HCT116 (cell line): ENCODE results near the gene FOXF1. TPM values are rescaled to one million over a fixed set of nuclear protein-coding genes. Genes with fewer than 3 reads are reported as not detected.

Experiments
- ATAC-seq: fragments of 200-7000 bp; cut with Tn5 transposase; 2 replicates; pipeline ENCODE4 v1.9.1; 2020; ENCODE audit warnings: mild to moderate bottlenecking, moderate library complexity
- BruUV-seq: library from RNA; stranded (reverse); fragments of 400-500 nt; replicated peaks from 2 replicates; lab custom pipeline; 2021; lab: Mats Ljungman, UMichigan
- CTCF ChIA-PET: fragments of 300-600 bp; sonication (Branson Sonifier 250); formaldehyde crosslinking; loops from one replicate; lab custom pipeline; 2021; ENCODE audit warnings: antibody characterized with exemption; lab: Charles Lee
- POLR2A ChIA-PET: fragments of 300-600, 350-600 bp; sonication (Branson Sonifier 250); formaldehyde crosslinking; loops from one replicate; lab custom pipeline; 2021; ENCODE audit warnings: antibody characterized with exemption; lab: Charles Lee
- RAD21 ChIA-PET, 2 experiments: fragments of 300-600 bp; sonication (Branson Sonifier 250); formaldehyde crosslinking; loops; one replicate each; lab custom pipeline; 2023; ENCODE audit warnings: low total read pairs in 2 of 2; ENCODE audit not compliant: uncharacterized antibody in 2 of 2, unreplicated experiment in 2 of 2, low non-redundant PET in 1 of 2; lab: Charles Lee
- DNase-seq: peaks from one replicate; pipeline ENCODE4 v3.0.0-alpha.2; 2010; ENCODE audit warnings: low read depth, low spot score
- H2AFZ ChIP-seq: fragments of 200-600 bp; shearing (Covaris generic), sonication (generic); 2 replicates; pipeline ENCODE4 v1.6.1; 2017; ENCODE audit warnings: low read depth, mixed run types, mixed read lengths, antibody characterized with exemption, low read length; ENCODE audit not compliant: poor library complexity, severe bottlenecking
- H3K27ac ChIP-seq: 2 replicates; pipeline ENCODE4 v1.5.1; 2012; ENCODE audit warnings: low read depth, low read length
- H3K27me3 ChIP-seq: fragments of 200-600 bp; sonication (generic); 2 replicates; pipeline ENCODE4 v1.6.1; 2016; ENCODE audit warnings: mixed run types, low read length, mixed read lengths; ENCODE audit not compliant: insufficient read depth
- H3K36me3 ChIP-seq, 2 experiments: fragments of 200-500 bp in 1 of 2; fragments of 200-600 bp in 1 of 2; sonication (Bioruptor generic) in 1 of 2; sonication (generic) in 1 of 2; 2 replicates each; pipeline versions ENCODE4 v1.5.1 to v1.6.1; 2014 to 2016; ENCODE audit warnings: low read length in 2 of 2, inconsistent platforms in 1 of 2, mixed read lengths in 1 of 2, mixed run types in 1 of 2; ENCODE audit not compliant: insufficient read depth in 2 of 2, control insufficient read depth in 1 of 2
- H3K4me1 ChIP-seq, 2 experiments: fragments of 200-600 bp in 1 of 2; sonication (generic) in 1 of 2; 2 replicates each; pipeline versions ENCODE4 v1.5.1 to v1.6.1; 2012 to 2017; ENCODE audit warnings: low read length in 2 of 2, inconsistent platforms in 1 of 2, mild to moderate bottlenecking in 1 of 2, mixed read lengths in 1 of 2, mixed run types in 1 of 2, moderate library complexity in 1 of 2; ENCODE audit not compliant: insufficient read depth in 2 of 2, control insufficient read depth in 1 of 2
- H3K4me2 ChIP-seq: fragments of 200-600 bp; sonication (generic); 2 replicates; pipeline ENCODE4 v1.6.1; 2017; ENCODE audit warnings: mixed run types, low read length, mixed read lengths
- H3K4me3 ChIP-seq, 2 experiments: fragments of 200-600 bp in 1 of 2; sonication (generic) in 1 of 2; replicated peaks in 1 of 2; 2 replicates each; pipeline ENCODE4 v1.5.1; 2011 to 2016; ENCODE audit warnings: low read length in 2 of 2, control low read depth in 1 of 2, low read depth in 1 of 2, mild to moderate bottlenecking in 1 of 2, mixed read lengths in 1 of 2, mixed run types in 1 of 2
- H3K79me2 ChIP-seq: fragments of 200-600 bp; sonication (generic); 2 replicates; pipeline ENCODE4 v1.6.1; 2017; ENCODE audit warnings: mild to moderate bottlenecking, mixed run types, low read length, moderate library complexity, mixed read lengths; ENCODE audit not compliant: insufficient read depth
- H3K9ac ChIP-seq: fragments of 200-600 bp; sonication (generic); 2 replicates; pipeline ENCODE4 v1.6.1; 2016; ENCODE audit warnings: low read length, mixed read lengths
- H3K9me2 ChIP-seq: fragments of 200-600 bp; sonication (generic), shearing (Covaris generic); 2 replicates; pipeline ENCODE4 v1.6.1; 2017; ENCODE audit warnings: mixed run types, mild to moderate bottlenecking, moderate library complexity; ENCODE audit not compliant: insufficient read depth
- H3K9me3 ChIP-seq, 2 experiments: fragments of 200-500 bp in 1 of 2; fragments of 200-600 bp in 1 of 2; sonication (Bioruptor generic) in 1 of 2; sonication (generic) in 1 of 2; 2 replicates each; pipeline ENCODE4 v1.6.1; 2014 to 2017; ENCODE audit warnings: low read length in 2 of 2, mixed read lengths in 2 of 2, inconsistent platforms in 1 of 2, low read depth in 1 of 2, mild to moderate bottlenecking in 1 of 2, mixed run types in 1 of 2, moderate library complexity in 1 of 2; ENCODE audit not compliant: control insufficient read depth in 1 of 2, insufficient read depth in 1 of 2
- H4K20me1 ChIP-seq: fragments of 200-600 bp; sonication (generic), shearing (Covaris generic); 2 replicates; pipeline ENCODE4 v1.6.1; 2017; ENCODE audit warnings: mixed run types, mild to moderate bottlenecking, moderate library complexity; ENCODE audit not compliant: insufficient read depth
- CTCF ChIP-seq, 3 experiments: fragments of 200-600 bp in 1 of 3; sonication (generic) in 1 of 3; IDR thresholded peaks in 2 of 3; conservative IDR thresholded peaks in 1 of 3; 2 replicates each; pipeline ENCODE4 v1.5.1; 2012 to 2017; ENCODE audit warnings: low read depth in 2 of 3, low read length in 2 of 3, antibody characterized with exemption in 1 of 3, borderline replicate concordance in 1 of 3, control low read depth in 1 of 3, mild to moderate bottlenecking in 1 of 3, mixed read lengths in 1 of 3, mixed run types in 1 of 3, moderate library complexity in 1 of 3; ENCODE audit not compliant: insufficient read depth in 1 of 3
- ELF1 ChIP-seq: IDR thresholded peaks from 2 replicates; pipeline ENCODE4 v1.6.1; 2012; ENCODE audit warnings: low read depth, borderline replicate concordance
- EZH2phosphoT487 ChIP-seq: fragments of 200-600 bp; IDR thresholded peaks from 2 replicates; pipeline ENCODE4 v1.6.1; 2018; ENCODE audit warnings: antibody characterized with exemption, borderline replicate concordance
- MAX ChIP-seq: IDR thresholded peaks from 2 replicates; pipeline ENCODE4 v1.6.1; 2012
- YY1 ChIP-seq: IDR thresholded peaks from 2 replicates; pipeline ENCODE4 v1.6.1; 2011; ENCODE audit warnings: low read length, low read depth, moderate library complexity, mild to moderate bottlenecking; ENCODE audit not compliant: insufficient replicate concordance; ENCODE audit errors: extremely low read depth
- ZBTB33 ChIP-seq: IDR thresholded peaks from 2 replicates; pipeline ENCODE4 v1.6.1; 2011; ENCODE audit warnings: mild to moderate bottlenecking, low read length, moderate library complexity; ENCODE audit not compliant: insufficient replicate concordance; ENCODE audit errors: extremely low read depth
- intact Hi-C: fragments of 100-400 bp; cut with micrococcal nuclease; formaldehyde crosslinking; loops from 2 replicates; pipeline ENCODE4 v1.10.0; 2022
- total RNA-seq: library from RNA; stranded (reverse); gene quantifications from one replicate; pipeline ENCODE4 v1.2.1, GENCODE V29; 2021; ENCODE audit not compliant: unreplicated experiment

Gene FOXF1
- total RNA-seq, 1 experiment from 2014 or later: 2.4 TPM

- RAD21 ChIA-PET: no interaction called here
- CTCF ChIA-PET: no interaction called here
- POLR2A ChIA-PET: no interaction called here
- Histone ChIP-seq H3K4me3 (no peak overlapping the region), H3K27me3 (peaks cover 21% of the 10 kb centered on the region), H3K9me2 (no peaks in the 10 kb centered on the region), H3K27ac (no peak overlapping the region), H4K20me1 (no peaks in the 10 kb centered on the region), H3K36me3 (no peaks in the 10 kb centered on the region), H3K79me2 (no peaks in the 10 kb centered on the region), H2AFZ (no peak overlapping the region), H3K9ac (no peak overlapping the region), H3K4me1 (no peaks in the 10 kb centered on the region), H3K4me2 (no peak overlapping the region), H3K9me3 (no peaks in the 10 kb centered on the region)
- no TSS peak for BruUV-seq
- TF ChIP-seq ELF1 (no peak), YY1 (no peak), ZBTB33 (no peak), EZH2phosphoT487 (no peak), MAX (no peak), CTCF (IDR thresholded peaks at IDR 0.05 in 2 of 3, conservative IDR thresholded peaks at IDR 0.05 in 1 of 3; ENCODE audit: borderline replicate concordance in 1 of 3, insufficient read depth in 1 of 3, low read depth in 2 of 3, low read length in 2 of 3) (no peak)
- intact Hi-C loops: no loop called here
- ATAC-seq (no peak), DNase-seq (no peak)
Observed at GRCh38 chr16:86462334-86463084, 47.8 kb upstream of the FOXF1 start.
